ENCODE measurements around the gene PDE4D.

DNA sequence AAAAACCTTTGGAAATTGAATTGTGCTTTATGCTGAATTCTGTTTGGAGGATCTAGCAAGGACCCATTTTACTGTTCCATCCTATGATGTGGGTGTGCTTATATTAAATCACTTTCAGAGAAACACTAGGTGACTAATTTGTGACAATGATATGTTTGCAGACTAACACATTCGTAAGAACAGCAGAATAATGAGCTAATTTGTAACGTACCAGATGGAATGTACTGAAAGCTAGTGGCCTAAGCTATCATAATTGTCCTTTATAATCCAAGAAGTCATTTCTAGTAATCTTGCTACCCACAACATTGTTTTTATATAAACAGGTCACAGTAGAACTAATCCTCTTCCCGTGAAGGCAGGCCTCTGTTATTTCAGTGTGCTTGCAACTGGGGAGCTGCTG is 292.5 kb downstream of the PDE4D start:
- TF ChIP-seq CTCF (IDR thresholded peaks at IDR 0.05) (no peak), EZH2phosphoT487 (IDR thresholded peaks at IDR 0.05) (no peak), EZH2 (IDR thresholded peaks at IDR 0.05) (no peak)

Measured in neural progenitor cell (in vitro differentiated cells).